Bone marrow (tissue), 2 donors: Measurements from ENCODE around the gene GRB10.

Experiments used
- DNase-seq, 2 donors: peaks; one replicate each; lab custom pipeline; 2025; lab: John Stamatoyannopoulos, UW

GRB10 gene

DNA sequence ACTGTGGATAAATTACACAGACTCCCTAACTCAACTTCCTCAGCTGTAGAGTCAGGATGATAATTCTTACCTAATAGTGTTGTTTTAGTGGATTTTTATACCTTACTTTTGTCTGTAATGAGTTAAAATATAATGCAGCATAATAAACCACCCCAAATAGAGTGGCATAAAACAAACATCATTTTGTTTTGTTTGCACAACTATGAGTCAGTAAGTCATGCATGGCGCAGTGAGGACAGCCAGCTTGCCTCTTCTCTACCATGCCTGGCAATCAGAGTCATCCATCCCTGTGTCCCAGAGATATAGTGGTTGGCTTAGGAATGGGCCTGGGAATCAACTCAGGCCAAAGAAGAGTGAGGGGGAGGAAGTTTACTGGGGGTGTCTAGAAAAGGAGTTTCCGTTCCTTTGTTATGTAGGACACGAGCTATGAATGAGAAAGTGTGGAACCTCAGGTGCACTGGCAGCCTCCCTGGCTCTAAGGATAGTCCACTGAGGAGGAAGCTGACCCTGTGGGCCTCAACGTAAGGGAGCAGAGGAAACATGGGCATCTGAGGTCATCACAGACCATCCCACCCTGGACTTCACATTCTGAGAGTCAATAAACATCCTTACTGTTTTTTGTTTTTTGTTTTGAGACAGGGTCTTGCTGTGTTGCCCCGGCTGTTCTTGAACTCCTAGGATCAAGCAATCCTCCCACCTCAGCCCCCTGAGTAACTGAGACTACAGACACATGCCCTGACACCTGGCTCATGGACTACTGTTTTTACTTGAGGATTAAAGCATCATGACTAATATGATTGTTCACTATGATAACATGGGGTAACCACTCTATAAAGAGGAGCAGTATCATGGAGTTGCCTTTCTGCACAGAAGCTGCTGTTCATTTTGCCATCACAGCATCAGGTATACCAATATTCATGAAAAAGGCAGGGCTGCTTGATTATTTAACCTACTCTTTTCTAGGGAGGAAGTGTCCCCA is 21.0 kb upstream of the GRB10 start:
- no peak for DNase-seq

DNA sequence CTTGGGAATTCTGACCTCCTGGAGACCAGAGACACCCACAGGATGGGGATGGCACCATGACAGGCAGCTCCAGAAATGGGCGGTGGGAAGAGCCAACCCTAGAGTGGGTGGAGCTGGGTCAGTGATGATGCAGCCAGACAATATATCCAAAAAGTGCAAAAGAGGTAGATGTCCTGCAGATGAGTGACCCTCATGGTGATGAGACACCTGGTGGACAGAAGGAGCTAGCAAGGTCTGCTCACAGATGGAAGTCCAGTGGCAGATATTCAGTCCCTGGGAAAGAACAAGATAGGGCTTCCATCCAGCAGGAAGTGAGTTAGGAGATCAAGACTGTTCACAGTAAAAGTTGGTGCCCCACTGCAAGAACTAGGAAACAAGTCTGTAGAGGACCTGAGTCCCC is 19.2 kb upstream of the GRB10 start:
- DNase-seq = no peak

DNA sequence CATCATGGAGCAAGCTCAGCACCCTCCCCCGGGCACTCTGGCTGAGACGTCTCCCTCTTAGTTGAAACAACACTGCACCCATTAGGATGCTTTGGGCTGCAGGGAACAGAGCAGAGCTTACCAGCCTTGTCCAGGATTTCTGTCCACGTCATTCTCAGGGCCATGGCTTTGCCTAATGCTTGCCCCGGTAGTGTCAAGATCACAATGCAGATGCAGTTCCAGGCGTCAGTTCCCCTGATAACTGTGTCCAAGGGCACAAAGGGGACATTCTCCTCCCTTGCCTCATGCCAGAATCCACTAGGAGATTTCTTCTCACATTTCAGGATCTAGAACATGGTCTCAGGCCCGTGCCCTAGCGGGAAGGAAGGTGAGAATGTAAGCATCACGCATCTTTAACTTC is 17.2 kb upstream of the GRB10 start:
- DNase-seq = no peak

DNA sequence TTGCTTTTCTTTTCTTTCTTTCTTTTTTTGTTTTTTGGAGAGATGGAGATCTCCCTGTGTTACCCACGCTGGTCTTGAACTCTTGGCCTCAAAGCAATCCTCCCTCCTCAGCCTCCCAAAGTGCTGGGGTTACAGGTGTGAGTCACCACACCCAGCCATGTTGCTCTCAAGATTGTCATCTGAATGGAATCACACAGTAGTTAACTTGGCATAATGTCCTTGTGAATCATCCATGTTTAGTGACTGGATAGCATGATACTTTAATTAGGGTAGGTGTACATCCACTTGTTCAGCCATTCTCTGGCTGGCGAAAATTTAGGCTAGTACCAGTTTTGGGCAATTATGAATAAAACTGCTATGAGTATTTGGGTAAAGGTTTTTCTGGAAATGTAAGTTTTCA is 15.4 kb upstream of the GRB10 start:
- DNase-seq = no peak

DNA sequence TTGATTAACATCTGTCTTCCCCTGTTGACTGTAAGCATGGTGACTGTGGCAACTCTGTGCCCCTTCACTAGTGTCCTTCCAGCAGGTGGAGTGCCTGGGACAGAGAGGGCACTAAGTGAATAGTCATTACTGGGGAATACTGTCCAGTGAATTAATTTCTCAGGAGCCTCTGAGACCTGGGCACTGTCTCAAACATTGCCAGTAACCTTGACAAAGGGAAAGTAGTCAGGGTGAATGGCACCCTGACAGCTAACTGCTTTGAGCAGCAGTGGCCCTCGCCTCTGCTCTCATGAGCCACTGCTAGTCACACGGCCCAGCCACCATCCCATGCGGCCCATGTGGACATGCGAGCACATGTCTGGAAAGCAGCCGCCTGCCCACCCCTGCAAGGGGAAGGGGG is 13.1 kb upstream of the GRB10 start:
- DNase-seq = no peak

DNA sequence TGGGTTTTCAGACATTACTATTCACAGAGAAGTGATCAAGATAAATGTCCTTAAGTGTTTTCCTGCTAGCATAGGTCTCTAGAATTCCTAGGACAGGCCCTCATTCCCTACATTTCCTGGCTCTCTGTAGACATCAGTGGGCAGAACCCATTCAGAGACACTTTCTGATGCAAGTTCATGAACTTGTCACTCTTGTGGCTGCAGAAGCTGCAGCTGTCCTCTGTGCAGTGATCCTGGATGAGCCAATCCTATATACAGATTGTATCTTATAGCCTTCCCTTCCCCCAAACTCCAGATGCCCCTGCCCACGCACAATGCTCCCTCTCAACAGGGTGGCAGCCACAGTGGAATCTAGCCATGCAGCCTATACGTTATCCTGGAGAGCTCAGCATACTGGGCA is 12.6 kb upstream of the GRB10 start:
- DNase-seq = no peak

DNA sequence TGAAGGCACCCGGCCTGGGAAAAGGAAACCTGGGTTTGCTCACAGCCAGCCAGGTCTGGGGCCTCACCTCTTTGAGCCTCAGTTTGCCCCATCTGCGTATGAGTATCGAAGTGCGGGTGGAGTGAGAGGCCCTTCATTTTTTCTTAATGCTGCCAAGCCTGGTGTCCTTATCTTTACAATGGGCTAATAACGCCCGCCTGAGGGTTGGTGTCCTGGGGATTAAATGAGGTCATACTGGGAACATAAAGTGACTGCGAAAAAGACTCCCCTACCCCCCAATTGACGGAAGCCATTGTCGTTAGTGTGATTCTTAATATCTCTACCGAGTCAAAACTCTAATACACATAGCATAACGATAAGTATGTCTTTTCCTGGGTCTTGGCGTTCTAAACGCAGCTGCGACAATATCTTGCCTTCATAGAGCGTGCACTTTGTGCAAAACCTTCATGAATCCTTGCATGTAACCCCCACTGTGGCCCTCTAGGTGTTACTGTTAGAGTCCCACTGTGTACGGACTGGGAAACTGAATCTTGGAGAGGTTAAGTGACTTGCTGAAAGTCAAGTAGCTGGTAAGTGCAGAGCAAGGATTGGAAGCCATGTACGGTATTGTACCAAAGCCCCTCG is 11.4 kb upstream of the GRB10 start:
- no peak for DNase-seq

DNA sequence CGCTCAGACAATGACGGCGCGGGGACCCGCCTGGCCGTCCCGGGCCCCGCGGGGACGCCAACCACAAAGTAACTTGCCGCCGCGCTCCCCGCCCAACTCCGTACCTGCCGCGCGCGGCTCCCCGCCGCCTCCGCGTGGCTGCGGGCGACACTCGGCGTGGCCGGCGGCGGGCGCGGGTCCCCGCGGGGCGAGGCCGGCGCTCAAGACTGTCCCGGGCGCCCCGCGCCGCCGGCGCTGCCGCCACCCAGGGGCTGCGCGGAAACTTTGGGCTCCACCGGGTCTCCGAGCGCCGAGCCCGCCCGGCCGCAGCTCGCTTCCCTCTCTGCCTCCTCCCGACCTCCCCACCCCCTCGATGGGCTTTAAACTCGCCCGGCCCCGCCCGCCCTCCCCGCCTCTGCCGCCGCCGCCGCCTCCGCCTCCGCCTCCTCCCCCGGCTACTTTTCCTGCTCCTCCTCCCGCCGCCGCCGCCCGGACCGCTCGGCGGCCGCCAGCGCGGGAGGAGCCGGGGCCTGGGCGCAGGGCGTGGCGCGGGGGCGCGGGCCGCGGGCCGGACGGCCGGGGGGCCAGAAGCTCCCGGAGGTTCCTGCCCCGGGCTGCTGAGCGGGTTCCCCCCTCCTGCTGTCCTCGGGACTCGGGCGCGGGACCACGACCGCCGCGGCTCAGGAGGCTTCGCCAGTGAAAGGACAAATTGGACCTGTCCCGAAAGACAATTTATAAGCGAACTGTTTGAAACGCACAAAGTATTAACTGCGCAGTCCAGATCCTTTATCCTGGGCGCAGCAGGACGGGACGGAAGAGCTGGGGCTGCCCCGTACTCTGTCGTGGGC is 10.6 kb upstream of the GRB10 start:
- peak; percentile 33 to 36 for DNase-seq

DNA sequence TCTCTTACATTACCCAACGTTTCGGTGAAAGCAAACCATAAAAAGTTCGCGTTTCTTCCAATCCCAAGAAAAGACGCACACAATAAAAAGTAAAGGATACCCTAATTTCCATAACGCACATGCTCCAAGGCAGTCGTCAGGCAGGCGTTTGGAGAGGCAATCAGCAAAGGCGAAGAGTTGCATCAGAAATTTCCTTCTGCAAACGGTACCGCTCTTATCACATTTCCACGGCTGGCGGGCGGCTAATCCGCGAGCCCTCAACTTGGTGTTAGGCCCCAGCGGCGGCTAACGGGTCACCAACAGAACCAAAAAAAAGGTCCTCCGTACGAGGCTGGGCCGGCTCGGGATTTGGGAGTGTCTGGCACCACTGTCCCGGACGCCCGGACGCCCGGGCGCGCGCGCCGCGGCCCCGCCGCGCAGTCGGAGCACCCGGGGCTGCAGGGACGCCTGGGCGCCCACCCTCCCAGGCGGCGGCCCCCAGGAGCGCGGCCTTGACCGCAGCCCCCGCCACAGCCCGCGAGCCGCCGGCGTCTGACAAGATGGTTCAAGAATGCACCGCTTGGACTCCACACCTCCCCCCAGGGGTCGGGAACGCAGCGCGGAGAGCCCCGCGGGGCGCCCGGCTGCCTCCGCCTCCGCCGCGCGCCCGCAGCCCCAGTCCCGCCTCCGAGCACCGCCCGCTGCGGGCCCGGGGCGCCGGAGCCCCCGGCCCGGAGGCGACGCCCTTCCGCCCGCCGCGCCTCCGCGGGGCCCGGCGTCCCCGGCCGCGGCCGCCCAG is 9.8 kb upstream of the GRB10 start:
- DNase-seq = no peak

DNA sequence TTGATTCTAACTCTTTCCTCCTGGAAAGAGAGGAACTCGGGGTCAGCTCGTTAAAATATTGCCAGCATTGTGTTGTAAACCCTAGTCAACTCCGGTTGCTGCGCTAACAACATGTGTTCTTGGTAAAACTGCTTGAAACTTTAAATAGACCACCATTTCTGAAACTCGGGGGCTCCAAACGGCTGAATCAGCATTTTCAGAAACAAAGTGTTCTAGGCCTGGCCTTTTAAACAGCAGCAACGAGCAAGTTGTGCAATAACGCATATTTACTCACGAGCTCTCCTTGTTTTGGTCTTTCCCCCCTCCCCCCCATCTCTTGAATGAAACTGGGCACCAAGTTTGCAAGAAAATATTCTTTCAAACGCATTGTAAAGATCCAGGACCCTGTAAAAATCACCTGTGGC is 9.2 kb upstream of the GRB10 start:
- no peak for DNase-seq

DNA sequence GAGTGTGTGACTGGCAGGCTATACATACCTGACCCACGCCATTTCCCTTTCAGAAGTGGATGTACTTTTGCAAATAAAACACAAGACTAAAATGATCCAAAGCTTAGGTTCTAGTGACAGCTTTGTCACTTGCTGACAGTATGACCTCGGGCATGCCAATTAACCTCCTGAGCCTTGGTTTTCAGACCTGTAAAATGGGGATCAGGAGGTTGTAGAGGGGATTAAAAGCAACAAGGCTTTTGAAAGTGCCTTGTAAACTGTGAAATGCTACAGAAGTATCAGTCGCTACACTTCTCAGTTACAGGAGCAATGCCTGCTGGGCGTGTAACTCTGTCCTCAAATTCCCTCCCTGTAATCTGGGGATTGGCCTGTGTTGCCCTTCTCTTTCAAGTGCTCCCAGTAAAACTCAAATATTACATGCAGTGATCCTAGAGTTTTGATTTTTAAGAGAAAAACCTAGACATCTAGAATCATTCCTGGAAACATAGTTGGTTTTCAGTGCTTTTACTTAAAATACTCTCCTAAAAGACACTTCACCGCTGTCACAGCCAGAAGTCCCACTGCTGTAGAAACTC is 8.8 kb upstream of the GRB10 start:
- no peak for DNase-seq

DNA sequence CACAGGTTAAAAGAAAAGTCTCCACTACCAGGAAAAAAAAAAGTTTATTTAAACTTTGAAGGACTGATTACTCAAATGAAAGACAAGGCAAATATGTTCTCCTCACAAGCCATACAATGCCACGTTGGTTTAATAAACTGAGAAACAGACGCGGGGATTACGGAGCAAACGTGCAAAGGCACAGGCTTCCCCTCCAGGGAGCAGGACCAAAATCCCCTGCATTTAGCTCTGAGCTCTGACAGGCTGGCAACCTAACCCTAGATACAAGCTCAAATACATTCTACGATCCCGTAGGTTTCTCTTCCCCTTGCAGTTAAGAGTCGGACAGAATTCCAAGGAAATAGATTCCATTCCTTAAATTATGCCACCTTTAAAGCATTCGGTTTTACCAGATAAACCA is 7.7 kb upstream of the GRB10 start:
- no peak for DNase-seq

DNA sequence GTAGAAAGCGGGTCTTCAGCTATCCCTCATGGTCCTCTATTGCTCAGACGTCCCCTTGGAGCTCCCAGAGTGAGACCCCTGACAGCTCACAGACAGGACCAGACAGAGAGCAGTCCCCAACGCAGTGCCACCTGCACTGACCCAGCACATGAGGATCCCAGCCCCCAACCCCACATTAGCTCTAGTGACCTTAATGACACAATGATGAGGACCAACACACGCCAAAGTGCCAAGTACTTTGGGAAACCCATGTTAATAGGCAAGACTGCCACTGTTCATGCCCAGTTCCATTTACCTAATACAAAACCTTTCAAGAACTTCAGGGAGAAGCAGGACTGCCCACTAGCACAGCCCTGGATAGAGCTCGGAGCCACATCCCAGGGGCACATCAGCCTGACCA is 5.7 kb upstream of the GRB10 start:
- no peak for DNase-seq

DNA sequence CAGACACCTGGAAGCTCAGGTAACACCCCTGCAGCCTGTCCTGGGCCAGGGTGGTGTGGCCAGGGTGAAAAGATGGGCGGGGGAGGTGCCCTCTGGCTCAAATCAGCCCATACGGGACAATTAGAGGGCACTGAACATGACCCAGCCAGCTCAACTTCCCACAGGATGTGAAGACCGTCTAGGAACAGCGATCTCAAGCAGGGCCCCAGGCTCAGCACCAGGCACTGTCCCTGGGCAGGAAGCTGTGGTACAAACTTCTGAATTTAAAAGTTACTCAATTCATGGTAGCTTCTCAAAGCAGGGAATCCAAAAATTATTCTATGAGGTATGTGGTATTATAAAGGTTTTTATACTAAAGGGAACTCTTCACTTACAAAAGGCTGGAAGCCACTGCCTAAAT is 5.1 kb upstream of the GRB10 start:
- no peak for DNase-seq

DNA sequence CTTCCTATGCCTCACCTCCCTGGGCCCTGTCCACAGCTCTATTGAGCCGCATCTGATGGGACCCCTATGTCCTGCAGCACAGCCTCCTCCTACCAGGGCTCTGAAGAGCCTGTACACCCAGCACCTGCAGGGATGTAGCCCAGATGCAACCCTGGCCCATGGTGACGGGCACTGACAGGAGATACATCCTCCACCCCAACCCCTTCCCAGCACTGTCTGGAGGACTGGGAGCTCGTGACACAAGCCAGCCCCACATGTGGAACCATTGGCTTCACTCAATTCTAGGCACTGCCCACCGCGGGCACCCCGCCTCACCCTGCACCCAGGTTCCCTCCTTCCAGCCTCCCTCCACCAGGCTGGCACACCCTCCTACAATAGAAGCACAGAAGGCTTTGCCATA is 2.6 kb upstream of the GRB10 start:
- DNase-seq = no peak

DNA sequence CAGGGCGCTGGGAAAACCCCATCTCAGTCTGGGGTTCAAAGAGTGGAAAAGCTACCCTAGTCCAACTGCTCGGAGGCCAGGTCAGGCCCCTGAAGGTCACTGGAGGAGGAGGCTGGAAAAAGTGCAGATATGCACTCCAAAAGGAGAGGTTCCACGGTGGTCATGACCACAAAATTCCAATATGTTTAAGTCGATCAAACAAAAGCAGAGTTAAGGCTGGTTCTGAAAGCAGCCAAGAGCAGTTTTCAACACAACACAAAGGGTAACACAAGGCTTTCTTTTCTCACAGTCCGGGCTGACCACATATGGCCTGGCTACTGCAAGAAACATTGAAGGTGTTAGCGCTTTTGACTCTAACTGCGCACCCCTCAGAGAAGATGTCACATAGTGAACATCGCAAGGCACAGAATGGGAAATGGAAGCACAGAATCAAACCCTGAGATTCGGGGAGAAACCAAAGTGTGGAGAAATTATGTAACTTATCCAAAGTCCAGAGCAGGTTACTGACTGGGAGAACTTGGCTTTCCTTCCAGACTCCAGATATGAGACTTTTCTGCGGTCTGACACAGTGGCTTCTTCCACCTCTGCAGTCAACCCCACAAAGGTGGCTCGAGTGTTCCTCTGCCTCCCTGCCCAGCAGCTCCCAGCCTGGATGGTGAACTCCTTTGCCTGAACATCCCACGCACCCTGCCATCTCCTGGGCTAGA is 1.3 kb upstream of the GRB10 start:
- no peak for DNase-seq

DNA sequence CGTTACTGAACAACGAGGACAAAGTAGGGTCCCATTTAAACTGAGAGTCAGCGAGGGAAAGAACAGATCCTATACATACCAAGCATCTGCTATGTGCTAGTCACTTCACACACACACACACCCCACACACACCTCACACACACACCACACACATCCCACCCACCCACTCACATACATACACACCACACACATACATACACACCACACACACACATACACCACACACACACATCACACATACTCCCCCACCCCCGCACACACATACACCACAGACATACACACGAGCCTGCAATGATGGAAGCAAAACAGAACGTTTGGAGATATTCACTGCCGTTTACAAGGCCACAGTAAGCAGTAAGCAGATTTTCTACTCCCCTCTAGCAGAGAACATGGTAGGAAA is 607 bp upstream of the GRB10 start:
- DNase-seq = no peak

DNA sequence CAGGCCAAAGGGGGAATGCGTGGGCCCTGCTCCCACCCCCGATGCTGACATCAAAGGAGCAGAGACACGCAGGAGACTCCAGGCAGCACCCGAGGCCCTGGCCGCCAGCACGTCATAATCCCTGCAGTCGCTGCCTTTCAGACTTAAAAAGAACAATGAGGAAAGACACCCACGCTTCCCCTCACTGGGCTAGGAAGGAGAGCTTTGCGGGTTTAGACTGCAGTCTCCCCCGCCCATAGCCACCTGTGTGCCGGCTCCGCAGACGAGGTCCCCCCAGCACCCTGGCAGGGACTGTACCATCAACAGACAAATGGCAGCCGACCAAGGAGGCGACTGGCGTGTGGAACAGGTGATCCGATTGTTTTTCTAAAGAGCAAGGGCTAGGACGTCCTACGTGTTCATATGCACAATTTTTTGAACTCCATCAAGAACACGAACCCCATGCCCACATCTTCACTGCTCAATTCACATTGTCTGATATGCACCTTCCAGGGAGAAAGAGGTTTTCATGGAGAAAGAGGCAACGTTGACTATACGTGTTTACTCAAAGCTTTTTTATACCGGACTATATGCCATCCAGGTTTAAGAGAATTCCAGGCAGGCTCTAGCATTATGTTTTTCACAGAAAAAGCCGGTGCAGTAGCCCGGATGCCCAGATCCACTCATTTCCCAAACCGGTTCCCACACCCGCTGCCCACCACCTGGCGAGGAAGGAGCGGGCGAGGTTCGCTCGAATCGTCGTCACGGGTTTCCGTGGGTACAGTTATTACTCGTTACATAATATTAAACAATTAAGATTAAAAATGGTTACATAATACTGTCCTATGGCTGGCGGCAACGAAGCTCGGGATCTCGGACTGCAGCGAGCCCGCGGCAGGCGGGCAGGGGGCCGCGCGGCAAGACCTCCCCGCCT is 1.1 kb downstream of the GRB10 start:
- DNase-seq = no peak

DNA sequence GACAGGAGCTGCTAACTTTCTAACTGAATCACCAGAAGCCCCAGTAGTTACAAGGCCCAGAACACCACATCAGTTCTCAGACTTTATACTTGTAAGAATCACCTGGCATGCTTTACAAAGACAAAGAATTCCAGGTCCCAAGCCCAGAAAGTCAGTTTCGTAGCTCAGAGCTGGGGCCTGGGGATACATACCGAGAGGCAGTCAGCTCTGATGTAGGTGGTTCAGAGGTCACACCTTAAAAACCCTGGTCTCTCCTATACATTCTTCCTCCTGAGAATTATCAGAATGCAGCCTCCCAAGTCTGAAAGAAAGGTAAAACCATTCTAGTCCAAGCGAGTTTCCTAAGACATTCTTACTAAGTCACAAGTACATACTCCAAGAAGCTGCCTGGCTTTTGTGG is 2.3 kb downstream of the GRB10 start:
- DNase-seq = no peak

DNA sequence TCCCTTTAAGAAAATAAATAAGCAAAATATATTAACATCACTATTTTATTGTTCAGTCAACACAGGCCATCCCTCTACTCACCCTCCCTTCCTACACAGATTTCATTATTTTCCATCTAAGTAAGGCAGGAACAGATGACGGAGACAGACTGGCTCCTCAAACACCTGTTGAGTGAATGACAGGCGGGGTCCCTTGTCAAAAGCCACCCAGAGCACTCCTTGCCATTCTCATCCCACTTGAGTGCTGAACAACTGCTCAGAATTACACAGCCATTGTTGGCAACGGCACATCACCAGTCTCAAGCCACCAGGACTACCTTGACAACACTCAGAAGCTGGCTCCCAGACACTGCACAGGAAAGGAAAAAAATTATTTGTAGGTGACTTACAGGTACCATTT is 3.3 kb downstream of the GRB10 start:
- no peak for DNase-seq
